MM.1S (cell line): ENCODE results near the gene MSRB1.

Experiments
- DNase-seq: peaks from one replicate; pipeline ENCODE4 v3.0.0-alpha.2; 2015
- H2AFZ ChIP-seq: fragments of 300-600 bp; sonication (generic); 2 replicates; pipeline ENCODE4 v1.6.0; 2016; ENCODE audit warnings: antibody characterized with exemption, low read length
- H3F3A ChIP-seq: fragments of 300-600 bp; sonication (generic); 2 replicates; pipeline ENCODE4 v1.6.1; 2016; ENCODE audit warnings: mild to moderate bottlenecking, antibody characterized with exemption, low read length, moderate library complexity, mixed read lengths; ENCODE audit not compliant: insufficient read depth
- H3K27ac ChIP-seq: fragments of 300-600 bp; sonication (generic); 2 replicates; pipeline ENCODE4 v1.5.1; 2016; ENCODE audit warnings: mild to moderate bottlenecking, low read length
- H3K27me3 ChIP-seq: fragments of 300-600 bp; sonication (generic); replicated peaks from 2 replicates; pipeline ENCODE4 v1.6.0; 2016; ENCODE audit warnings: low read length; ENCODE audit not compliant: insufficient read depth
- H3K36me3 ChIP-seq: fragments of 300-600 bp; sonication (generic); replicated peaks from 2 replicates; pipeline ENCODE4 v1.6.1; 2016; ENCODE audit warnings: mild to moderate bottlenecking, low read length, mixed read lengths; ENCODE audit not compliant: insufficient read depth
- H3K4me1 ChIP-seq: fragments of 300-600 bp; sonication (generic); 2 replicates; pipeline ENCODE4 v1.6.1; 2016; ENCODE audit warnings: low read length, mixed read lengths
- H3K4me2 ChIP-seq: fragments of 300-600 bp; sonication (generic); 2 replicates; pipeline ENCODE4 v1.6.0; 2016; ENCODE audit warnings: low read depth, low read length
- H3K4me3 ChIP-seq: fragments of 300-600 bp; sonication (generic); 2 replicates; pipeline ENCODE4 v1.5.1; 2016; ENCODE audit warnings: low read length, mixed read lengths
- H3K79me2 ChIP-seq: fragments of 300-600 bp; sonication (generic); 2 replicates; pipeline ENCODE4 v1.6.1; 2016; ENCODE audit warnings: mixed run types, low read length, mixed read lengths
- H3K9ac ChIP-seq: fragments of 300-600 bp; sonication (generic); 2 replicates; pipeline ENCODE4 v1.6.1; 2016; ENCODE audit warnings: low read length, mixed read lengths
- H3K9me2 ChIP-seq: fragments of 300-600 bp; sonication (generic); replicated peaks from 2 replicates; pipeline ENCODE4 v1.6.1; 2016; ENCODE audit warnings: mild to moderate bottlenecking, low read length, mixed read lengths; ENCODE audit not compliant: insufficient read depth
- H3K9me3 ChIP-seq: fragments of 300-600 bp; sonication (generic); replicated peaks from 2 replicates; pipeline ENCODE4 v1.6.1; 2016; ENCODE audit warnings: mild to moderate bottlenecking, low read length, mixed read lengths; ENCODE audit not compliant: insufficient read depth
- H4K20me1 ChIP-seq: fragments of 300-600 bp; sonication (generic); 2 replicates; pipeline ENCODE4 v1.6.1; 2016; ENCODE audit warnings: mild to moderate bottlenecking, low read length, moderate library complexity, mixed read lengths; ENCODE audit not compliant: insufficient read depth
- CTCF ChIP-seq: fragments of 300-600 bp; sonication (generic); IDR thresholded peaks from 2 replicates; pipeline ENCODE4 v1.5.1; 2016; ENCODE audit warnings: antibody characterized with exemption, low read length, mixed read lengths
- EZH2 ChIP-seq: fragments of 300-600 bp; sonication (generic); optimal IDR thresholded peaks from 2 replicates; pipeline ENCODE3; 2017; ENCODE audit warnings: low read depth, mild to moderate bottlenecking, antibody characterized with exemption, low read length, mixed read lengths
- EZH2phosphoT487 ChIP-seq: fragments of 300-600 bp; sonication (generic); IDR thresholded peaks from 2 replicates; pipeline ENCODE4 v1.6.1; 2018; ENCODE audit warnings: antibody characterized with exemption, low read length

MSRB1 gene

GRCh38 chr16:1911467-1912214 lies 31.4 kb downstream of the MSRB1 start:
- Histone ChIP-seq H2AFZ (no peak overlapping the region), H3K27me3 (peaks cover 28% of the 10 kb centered on the region), H3K36me3 (no peaks in the 10 kb centered on the region), H4K20me1 (no peaks in the 10 kb centered on the region), H3K9ac (no peak overlapping the region), H3K9me3 (no peaks in the 10 kb centered on the region), H3K27ac (no peak overlapping the region), H3K9me2 (no peaks in the 10 kb centered on the region), H3F3A (no peaks in the 10 kb centered on the region), H3K4me2 (no peak overlapping the region), H3K4me3 (no peak overlapping the region), H3K4me1 (peaks cover 3% of the 10 kb centered on the region), H3K79me2 (no peaks in the 10 kb centered on the region)
- DNase-seq, result no peak
- TF ChIP-seq EZH2 (no peak), EZH2phosphoT487 (no peak), CTCF (no peak)

- H3F3A ChIP-seq, result no peaks in the 10 kb centered on the region
- H4K20me1 ChIP-seq, result no peaks in the 10 kb centered on the region
- no peaks in the 10 kb centered on the region for H3K9me2 ChIP-seq
- H3K9me3 ChIP-seq, result no peaks in the 10 kb centered on the region
- H3K27ac ChIP-seq, result no peak overlapping the region
- H3K9ac ChIP-seq, result no peak overlapping the region
- H3K4me2 ChIP-seq, result no peak overlapping the region
- H3K4me3 ChIP-seq, result no peak overlapping the region
- H3K36me3 ChIP-seq, result no peaks in the 10 kb centered on the region
- H3K27me3 ChIP-seq, result peaks cover 11% of the 10 kb centered on the region
- peaks cover 8% of the 10 kb centered on the region for H3K4me1 ChIP-seq
- no peak for DNase-seq
- H2AFZ ChIP-seq, result no peak overlapping the region
- TF ChIP-seq CTCF (no peak), EZH2 (no peak), EZH2phosphoT487 (no peak)
- H3K79me2 ChIP-seq, result no peaks in the 10 kb centered on the region
Observed at GRCh38 chr16:1909561-1910231, 33.3 kb downstream of the MSRB1 start.

GRCh38 chr16:1908983-1909382 lies 34.0 kb downstream of the MSRB1 start:
- H3K9ac ChIP-seq, result no peak overlapping the region
- H3K79me2 ChIP-seq, result no peaks in the 10 kb centered on the region
- H3K4me3 ChIP-seq, result no peak overlapping the region
- H3F3A ChIP-seq, result no peaks in the 10 kb centered on the region
- H3K9me2 ChIP-seq, result no peaks in the 10 kb centered on the region
- H3K27me3 ChIP-seq, result peaks cover 5% of the 10 kb centered on the region; the same call in 1 of the 2 replicates
- H4K20me1 ChIP-seq, result no peaks in the 10 kb centered on the region
- no peaks in the 10 kb centered on the region for H3K9me3 ChIP-seq
- H3K4me1 ChIP-seq, result peaks cover 8% of the 10 kb centered on the region
- H3K27ac ChIP-seq, result no peak overlapping the region
- no peak overlapping the region for H3K4me2 ChIP-seq
- no peak overlapping the region for H2AFZ ChIP-seq
- TF ChIP-seq EZH2 (no peak), EZH2phosphoT487 (no peak), CTCF (no peak)
- H3K36me3 ChIP-seq, result no peaks in the 10 kb centered on the region
- DNase-seq, result no peak
